HG03280 (cell line): ENCODE results near the gene CTNNA3.
A peak's percentile ranks its signal among the peaks of the same experiment; 100 is the strongest.

Experiments
- ATAC-seq: cut with Tn5 transposase; IDR thresholded peaks from one replicate; pipeline ENCODE4 v1.9.1; 2021; ENCODE audit warnings: mild to moderate bottlenecking, moderate library complexity; ENCODE audit not compliant: unreplicated experiment

Gene CTNNA3

GRCh38 chr10:67666416-67667034 is 29.5 kb downstream of the CTNNA3 start:
- ATAC-seq = no peak

DNA sequence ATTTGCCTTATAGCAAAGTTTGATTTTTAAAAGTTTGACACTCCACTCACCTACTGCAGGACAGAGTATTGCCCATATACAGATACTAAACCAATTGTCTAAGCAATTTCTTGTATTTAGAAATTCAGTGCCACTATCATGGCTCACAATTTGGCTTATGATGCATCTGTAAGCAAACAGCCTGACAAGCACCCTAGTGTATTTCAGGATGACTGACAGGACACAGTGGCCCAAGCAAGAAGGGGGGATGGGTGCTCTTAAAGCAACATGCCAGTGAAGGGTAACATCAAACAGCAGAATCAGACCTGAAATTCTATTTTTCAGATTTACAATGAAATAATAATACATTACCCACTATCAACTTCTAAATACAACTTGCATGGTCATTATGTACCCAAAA is 30.5 kb downstream of the CTNNA3 start:
- no peak for ATAC-seq

DNA sequence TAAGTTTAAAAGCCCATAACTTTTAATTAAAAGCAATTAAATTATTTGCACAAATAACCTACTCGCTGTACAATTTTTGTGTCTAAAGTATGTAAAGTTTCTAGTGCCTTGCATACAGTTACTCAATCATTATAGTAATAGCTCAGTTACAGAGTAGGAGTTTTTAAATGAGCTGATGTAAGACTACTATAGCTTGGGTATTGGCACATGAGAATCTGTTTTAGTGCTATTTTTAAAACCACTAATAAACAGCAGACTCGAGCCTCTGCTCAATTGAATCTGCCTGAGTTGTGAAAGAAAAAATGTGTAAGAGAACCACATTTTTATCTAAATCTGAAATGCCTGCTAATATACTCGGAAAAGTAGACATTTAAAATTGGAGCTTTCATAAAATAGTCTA is 31.1 kb downstream of the CTNNA3 start:
- no peak for ATAC-seq

DNA sequence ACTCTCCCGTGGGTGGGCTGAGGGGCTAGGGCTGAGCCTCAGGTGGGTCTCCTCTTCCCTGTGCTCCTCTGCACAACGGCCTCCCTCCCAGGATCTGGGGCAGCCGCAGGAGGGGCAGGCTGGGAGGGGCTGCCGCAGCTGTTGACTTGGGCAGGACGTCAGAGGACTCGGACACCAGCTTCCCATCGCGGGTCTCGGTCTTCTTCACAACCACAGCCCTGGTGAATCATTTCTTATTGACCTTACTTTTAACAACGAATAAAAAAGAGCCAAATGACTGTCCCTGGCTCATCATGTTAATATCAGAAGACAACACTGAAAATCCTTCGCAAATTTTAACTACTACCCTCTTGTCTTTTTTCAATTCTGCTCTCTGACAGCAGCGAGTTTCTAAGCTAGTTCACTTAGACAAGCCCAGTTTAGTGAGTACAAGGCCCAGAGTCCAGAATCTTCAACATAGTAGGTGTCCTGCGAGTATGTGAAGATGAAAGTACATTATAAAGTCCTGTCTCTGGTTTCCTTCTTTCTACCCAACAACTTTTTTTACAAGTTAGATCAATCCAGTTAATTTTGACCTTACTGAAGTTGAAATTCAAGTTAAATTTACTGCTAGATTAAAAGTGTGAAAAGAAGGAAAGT is 32.4 kb downstream of the CTNNA3 start:
- ATAC-seq = no peak

DNA sequence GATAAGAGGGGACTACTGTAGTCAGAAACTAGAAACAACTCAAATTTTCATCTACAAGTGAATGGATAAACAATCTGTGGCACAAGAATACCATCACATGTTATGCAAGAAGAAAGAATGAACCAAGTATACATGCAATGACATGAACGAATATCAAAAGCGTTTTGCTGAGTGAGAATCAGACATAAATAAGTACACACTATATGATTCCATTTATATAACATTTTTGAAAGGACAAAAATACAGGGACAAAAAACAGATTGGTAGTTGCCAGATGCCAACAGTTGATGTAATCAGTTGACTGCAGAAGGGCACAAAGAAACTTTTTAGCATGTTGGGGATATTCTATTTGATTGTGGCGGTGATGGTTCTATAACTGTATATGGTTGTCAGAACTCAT is 33.6 kb downstream of the CTNNA3 start:
- no peak for ATAC-seq

DNA sequence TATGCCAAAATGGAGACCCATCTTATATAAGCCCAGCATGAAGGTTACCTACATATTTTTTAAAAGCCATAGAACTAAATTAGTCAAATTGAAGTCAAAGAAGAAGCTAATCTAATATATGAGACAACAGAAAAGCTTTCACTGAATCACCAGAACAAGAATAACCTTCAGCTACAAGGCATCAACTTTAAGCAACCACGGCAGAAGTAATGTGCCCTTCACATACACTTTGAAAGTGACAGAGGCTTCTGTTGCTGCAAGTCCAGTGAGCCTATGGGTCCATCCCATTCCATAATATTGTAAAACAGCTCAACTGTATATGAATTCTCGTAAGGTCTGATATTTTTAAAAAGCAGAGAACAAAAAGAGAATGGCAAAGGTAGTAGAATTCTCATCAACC is 36.5 kb downstream of the CTNNA3 start:
- ATAC-seq = no peak

GRCh38 chr10:67657775-67658174 is 38.2 kb downstream of the CTNNA3 start:
- no peak for ATAC-seq

DNA sequence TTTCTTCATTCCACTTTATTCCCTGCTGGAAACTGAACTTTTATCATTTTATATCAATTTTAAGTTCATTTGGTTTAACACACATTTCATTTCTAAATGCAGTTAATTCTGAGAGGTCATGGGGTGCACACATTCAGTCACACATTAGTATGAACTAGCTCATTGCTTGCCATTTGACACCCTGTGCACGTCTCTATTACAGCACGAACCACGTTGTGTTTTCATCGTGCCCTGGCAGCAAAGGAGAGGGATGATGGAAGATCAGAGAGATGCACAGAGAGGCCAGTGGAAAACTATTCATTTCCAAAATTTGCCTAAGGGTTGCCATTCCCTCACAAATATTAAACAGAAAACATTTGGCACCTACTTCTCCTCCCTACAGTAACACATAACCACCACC is 45.4 kb downstream of the CTNNA3 start:
- ATAC-seq = no peak

DNA sequence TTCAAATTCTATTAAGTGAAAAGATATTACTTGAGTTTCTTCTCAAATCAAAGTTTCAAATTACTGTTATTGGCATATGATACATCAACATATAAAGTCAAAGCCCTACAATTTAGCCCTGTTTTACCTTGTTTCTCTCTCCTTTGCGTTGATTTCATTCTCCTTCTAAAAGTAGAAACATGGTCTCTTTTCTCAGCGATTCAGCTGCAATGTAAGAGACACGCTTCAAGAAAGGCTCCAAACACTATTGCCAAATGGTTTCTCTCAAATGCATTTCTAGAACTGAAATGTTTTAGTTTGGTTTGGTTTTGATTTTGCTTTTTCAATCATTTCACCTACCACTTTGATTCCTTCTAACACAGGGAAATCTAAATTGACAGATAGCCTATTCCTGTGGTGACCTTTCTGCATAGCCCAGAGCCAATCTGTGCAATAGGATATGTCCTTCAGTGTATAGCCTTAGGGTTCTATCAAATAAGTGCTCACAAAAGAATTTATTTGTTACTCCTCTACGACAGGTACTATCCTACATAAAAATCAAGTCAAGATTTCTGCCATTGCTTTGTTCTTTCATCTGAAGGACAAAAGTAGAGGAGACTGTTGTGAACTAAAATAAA is 47.3 kb downstream of the CTNNA3 start:
- ATAC-seq = no peak

DNA sequence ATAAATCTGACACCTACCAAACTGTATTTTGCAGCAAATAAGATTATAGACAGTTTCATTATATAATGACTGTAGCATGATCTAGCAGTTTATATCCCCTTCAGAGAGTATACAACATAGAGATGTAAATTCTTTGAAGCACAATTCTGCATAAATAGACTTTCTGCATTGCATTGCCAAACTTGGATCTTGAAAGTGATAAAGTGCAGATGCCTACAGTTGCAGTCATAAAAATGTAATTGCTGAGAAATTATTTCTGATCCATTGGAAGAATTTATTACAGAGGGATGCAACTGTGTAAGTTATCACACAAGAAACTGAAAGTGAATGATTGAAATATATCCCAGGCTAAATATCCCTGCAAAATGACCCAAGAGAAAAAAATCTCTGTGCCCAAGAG is 65.1 kb downstream of the CTNNA3 start:
- ATAC-seq = no peak

- no peak for ATAC-seq
Measured at GRCh38 chr10:67629461-67629971, 66.5 kb downstream of the CTNNA3 start.

- no peak for ATAC-seq
Measured at GRCh38 chr10:67622984-67623383, 73.0 kb downstream of the CTNNA3 start.

DNA sequence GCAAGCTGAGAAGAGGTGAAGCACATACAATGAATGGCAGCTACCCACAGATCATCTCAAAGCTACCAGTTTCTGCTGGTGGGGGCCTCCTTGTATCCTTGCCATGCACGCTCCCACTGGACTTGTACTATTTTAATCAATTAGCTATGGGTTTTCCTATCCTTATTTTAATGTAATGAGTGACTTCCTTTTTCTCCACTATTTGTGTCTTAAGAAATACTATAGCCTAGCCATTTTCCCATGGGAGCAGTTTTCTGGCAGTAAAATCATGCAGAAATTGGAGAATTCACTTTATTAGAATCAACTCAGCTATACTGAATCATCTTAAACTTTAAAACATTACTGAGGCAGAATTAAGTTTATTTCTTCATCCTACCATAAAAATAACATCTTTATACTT is 73.5 kb downstream of the CTNNA3 start:
- no peak for ATAC-seq

GRCh38 chr10:67621834-67622233 is 74.2 kb downstream of the CTNNA3 start:
- ATAC-seq = no peak

DNA sequence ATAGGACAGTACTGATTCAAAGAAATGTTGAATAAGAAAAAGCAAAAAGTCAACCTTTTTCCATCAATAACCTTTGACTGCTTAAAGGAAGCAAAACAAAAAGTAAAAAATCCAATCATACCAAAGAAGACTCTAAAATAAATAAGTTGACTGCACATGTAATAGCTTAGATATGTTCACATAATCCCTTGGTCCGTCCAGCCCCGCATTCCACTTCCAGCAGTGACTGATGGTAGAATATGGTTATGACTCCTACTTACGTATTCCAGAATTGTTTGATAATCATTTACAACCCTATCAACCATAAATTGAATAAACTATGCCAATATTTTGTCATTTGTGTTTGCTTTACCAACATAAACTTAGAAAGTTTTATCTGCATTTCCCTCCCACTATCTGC is 77.9 kb downstream of the CTNNA3 start:
- ATAC-seq = no peak

DNA sequence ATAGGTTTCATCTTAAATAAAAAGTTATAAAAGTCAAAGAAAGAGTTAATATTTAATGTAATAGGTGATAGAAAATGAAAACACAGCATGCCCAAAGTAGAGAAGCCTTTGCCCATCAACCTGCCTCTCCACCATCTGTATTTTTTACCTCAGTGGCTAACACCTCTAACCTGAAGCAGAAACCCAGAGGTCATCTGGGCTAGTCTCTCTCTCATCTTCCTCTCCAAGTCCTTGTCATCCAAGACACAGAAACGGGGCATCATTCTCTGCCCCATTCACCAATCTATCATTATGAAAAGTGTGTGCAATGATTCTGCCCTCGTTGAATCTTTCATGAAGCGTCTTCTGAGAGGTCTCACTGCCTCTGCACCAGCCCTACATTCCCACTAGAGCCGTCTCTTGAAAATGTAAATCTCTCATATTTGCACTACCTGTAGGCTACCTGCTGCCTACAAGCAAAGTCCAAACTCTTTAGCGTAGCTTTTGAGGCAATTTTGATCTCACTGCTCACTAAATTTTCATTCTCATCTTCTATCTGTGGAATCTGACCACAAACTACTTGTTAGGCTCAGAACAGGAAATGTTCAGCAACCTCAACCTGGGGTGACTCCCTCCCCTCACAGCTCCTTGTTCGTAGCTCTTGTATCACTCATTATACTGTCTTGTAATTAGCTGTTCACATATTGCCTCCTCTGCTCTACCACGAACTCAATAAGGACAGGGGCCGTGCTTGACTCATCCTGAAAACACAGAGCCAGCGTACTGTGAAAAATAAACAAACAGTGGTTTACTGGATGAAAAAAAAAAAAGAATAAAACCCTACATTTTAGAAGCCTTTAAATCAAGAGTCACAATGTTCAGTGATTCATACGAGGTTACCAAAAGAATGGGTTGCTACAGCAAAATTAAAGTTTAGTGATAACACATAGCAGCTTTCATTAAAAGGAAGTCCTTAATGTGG is 83.1 kb downstream of the CTNNA3 start:
- peak; percentile 81 for ATAC-seq

GRCh38 chr10:67612176-67612575 is 83.8 kb downstream of the CTNNA3 start:
- ATAC-seq = no peak

- no peak for ATAC-seq
Measured at GRCh38 chr10:67609996-67610793, 85.8 kb downstream of the CTNNA3 start.

GRCh38 chr10:67608001-67608400 is 88.0 kb downstream of the CTNNA3 start:
- no peak for ATAC-seq

DNA sequence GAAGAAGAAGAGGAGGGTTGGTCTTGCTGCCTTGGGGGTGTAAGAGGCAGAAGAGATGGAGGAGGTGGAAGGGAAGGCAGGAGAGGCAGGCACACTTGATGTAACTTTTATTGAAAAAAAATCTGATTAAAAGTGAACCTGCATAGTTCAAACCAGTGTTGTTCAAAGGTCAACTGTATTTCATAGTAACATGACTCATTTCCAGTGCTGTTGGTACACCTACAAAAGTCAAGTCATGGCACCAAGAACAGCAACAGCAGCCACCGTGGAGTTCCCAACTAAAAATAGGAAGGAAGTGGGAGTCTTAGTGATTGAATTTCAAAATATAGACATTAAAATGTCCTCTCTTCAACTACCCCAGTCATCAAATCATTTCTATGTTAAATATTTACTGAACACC is 88.5 kb downstream of the CTNNA3 start:
- ATAC-seq = no peak
